ENCODE measurements around the gene PLA2G2A. TPM values are rescaled to one million over a fixed set of nuclear protein-coding genes. Genes with fewer than 3 reads are reported as not detected.
"Not testable (repeated sequence)": the region's sequence is repeated elsewhere in the genome, so short reads cannot be mapped to it uniquely, and the experiment has no call there.

Gene PLA2G2A
- total RNA-seq, 2 experiments from 2014 or later, result not detected

GRCh38 chr1:19941206-19941568 lies 38.2 kb downstream of the PLA2G2A start:
- Mint-ChIP-seq H3K9me3 (no peaks in the 10 kb centered on the region), H3K4me1 (ENCODE audit: low read depth) (no peaks in the 10 kb centered on the region), H3K27ac (no peak overlapping the region), H3K4me3 (no peak overlapping the region), H3K27me3 (ENCODE audit: low read depth) (no peaks in the 10 kb centered on the region), H3K36me3 (ENCODE audit: low read depth) (no peaks in the 10 kb centered on the region)
- CTCF ChIA-PET, result no interaction called here
- intact Hi-C loops (cut with micrococcal nuclease), result no loop called here
- DNase-seq, result no peak

- no peaks in the 10 kb centered on the region for H3K9me3 Mint-ChIP-seq
- CTCF ChIA-PET, result no interaction called here
- no peaks in the 10 kb centered on the region for H3K4me1 Mint-ChIP-seq (ENCODE audit: low read depth)
- no peak overlapping the region for H3K4me3 Mint-ChIP-seq
- H3K36me3 Mint-ChIP-seq (ENCODE audit: low read depth), result no peaks in the 10 kb centered on the region
- DNase-seq, result no peak
- intact Hi-C loops (cut with micrococcal nuclease), result no loop called here
- no peak overlapping the region for H3K27ac Mint-ChIP-seq
- H3K27me3 Mint-ChIP-seq (ENCODE audit: low read depth), result no peaks in the 10 kb centered on the region
Measured at GRCh38 chr1:19940486-19941205, 38.8 kb downstream of the PLA2G2A start.

- no peak for DNase-seq
- no peaks in the 10 kb centered on the region for H3K9me3 Mint-ChIP-seq
- H3K36me3 Mint-ChIP-seq (ENCODE audit: low read depth), result no peaks in the 10 kb centered on the region
- no peak overlapping the region for H3K4me3 Mint-ChIP-seq
- no peaks in the 10 kb centered on the region for H3K27me3 Mint-ChIP-seq (ENCODE audit: low read depth)
- intact Hi-C loops (cut with micrococcal nuclease), result no loop called here
- no peaks in the 10 kb centered on the region for H3K4me1 Mint-ChIP-seq (ENCODE audit: low read depth)
- CTCF ChIA-PET, result interaction anchor here (0.6 to 1.0 kb wide), 2 partner anchors 12 to 120 kb away, joined by 3 to 4 read pairs; no protein-coding TSS in a partner anchor
- no peak overlapping the region for H3K27ac Mint-ChIP-seq
Measured at GRCh38 chr1:19938472-19938871, 40.9 kb downstream of the PLA2G2A start.

- Mint-ChIP-seq H3K9me3 (peaks cover 15% of the 10 kb centered on the region), H3K27ac (no peak overlapping the region), H3K4me1 (ENCODE audit: low read depth) (no peaks in the 10 kb centered on the region), H3K27me3 (ENCODE audit: low read depth) (no peaks in the 10 kb centered on the region), H3K36me3 (ENCODE audit: low read depth) (peaks cover 3% of the 10 kb centered on the region), H3K4me3 (no peak overlapping the region)
- CTCF ChIA-PET, result interaction anchor here (0.7 kb wide), 1 partner anchor 10 kb away, joined by 3 read pairs; no protein-coding TSS in a partner anchor
- DNase-seq, result no peak
- intact Hi-C loops (cut with micrococcal nuclease), result no loop called here
Measured at GRCh38 chr1:19936061-19936750, 43.2 kb downstream of the PLA2G2A start.

- CTCF ChIA-PET, result interaction anchor here (0.6 kb wide), 1 partner anchor 95 kb away, joined by 5 read pairs; no protein-coding TSS in a partner anchor
- peaks cover 15% of the 10 kb centered on the region for H3K9me3 Mint-ChIP-seq
- H3K4me3 Mint-ChIP-seq, result no peak overlapping the region
- no peak overlapping the region for H3K27ac Mint-ChIP-seq
- H3K36me3 Mint-ChIP-seq (ENCODE audit: low read depth), result peaks cover 3% of the 10 kb centered on the region
- no peaks in the 10 kb centered on the region for H3K4me1 Mint-ChIP-seq (ENCODE audit: low read depth)
- no peak for DNase-seq
- H3K27me3 Mint-ChIP-seq (ENCODE audit: low read depth), result no peaks in the 10 kb centered on the region
- intact Hi-C loops (cut with micrococcal nuclease), result no loop called here
Measured at GRCh38 chr1:19934336-19934735, 45.1 kb downstream of the PLA2G2A start.

GRCh38 chr1:19932866-19933265 lies 46.6 kb downstream of the PLA2G2A start:
- Mint-ChIP-seq H3K27ac (no peak overlapping the region), H3K36me3 (ENCODE audit: low read depth) (peaks cover 3% of the 10 kb centered on the region), H3K27me3 (ENCODE audit: low read depth) (no peaks in the 10 kb centered on the region), H3K4me1 (ENCODE audit: low read depth) (no peaks in the 10 kb centered on the region), H3K9me3 (peaks cover 15% of the 10 kb centered on the region), H3K4me3 (no peak overlapping the region)
- no peak for DNase-seq
- CTCF ChIA-PET, result no interaction called here
- intact Hi-C loops (cut with micrococcal nuclease), result no loop called here

GRCh38 chr1:19927130-19927421 lies 52.3 kb downstream of the PLA2G2A start:
- H3K4me1 Mint-ChIP-seq (ENCODE audit: low read depth); DNase-seq; H3K27ac Mint-ChIP-seq; H3K4me3 Mint-ChIP-seq; H3K27me3 Mint-ChIP-seq (ENCODE audit: low read depth); intact Hi-C loops (cut with micrococcal nuclease); CTCF ChIA-PET; H3K36me3 Mint-ChIP-seq (ENCODE audit: low read depth); H3K9me3 Mint-ChIP-seq: not testable (repeated sequence)

GRCh38 chr1:19926296-19927129 lies 52.9 kb downstream of the PLA2G2A start:
- H3K27me3 Mint-ChIP-seq (ENCODE audit: low read depth), result peaks cover 2% of the 10 kb centered on the region
- H3K9me3 Mint-ChIP-seq, result peaks cover under 1% of the 10 kb centered on the region
- H3K4me3 Mint-ChIP-seq, result no peak overlapping the region
- DNase-seq, result no peak
- no peak overlapping the region for H3K27ac Mint-ChIP-seq
- H3K4me1 Mint-ChIP-seq (ENCODE audit: low read depth), result no peaks in the 10 kb centered on the region
- CTCF ChIA-PET, result no interaction called here
- intact Hi-C loops (cut with micrococcal nuclease), result no loop called here
- H3K36me3 Mint-ChIP-seq (ENCODE audit: low read depth), result no peaks in the 10 kb centered on the region

Other genes starting within 250 kb of the PLA2G2A start
- 10 to 100 TPM; 11.9 to 15.4 TPM for gene TMCO4, start 179.7 kb downstream of the PLA2G2A start, total RNA-seq
- gene RNF186, start 164.3 kb downstream of the PLA2G2A start, total RNA-seq, result not detected
- 10 to 100 TPM in 1 of 2 experiments, 1 to 10 TPM in 1; 8.3 to 10.8 TPM for gene OTUD3, start 97.2 kb downstream of the PLA2G2A start, total RNA-seq
- gene PLA2G2E, start 56.0 kb downstream of the PLA2G2A start, total RNA-seq, result not detected
- not detected for gene PLA2G5, start 90.6 kb upstream of the PLA2G2A start, total RNA-seq
- gene PLA2G2D, start 139.9 kb upstream of the PLA2G2A start, total RNA-seq, result under 1 TPM; 0.19 to 0.35 TPM
- not detected for gene PLA2G2F, start 159.7 kb upstream of the PLA2G2A start, total RNA-seq
- gene UBXN10, start 206.5 kb upstream of the PLA2G2A start, total RNA-seq, result under 1 TPM; 0.27 to 0.33 TPM
- gene PLA2G2C, start 206.9 kb upstream of the PLA2G2A start, total RNA-seq, result under 1 TPM; 0.94 to 0.95 TPM